ENCODE measurements around the gene CCT6A.
"Not testable (repeated sequence)": the region's sequence is repeated elsewhere in the genome, so short reads cannot be mapped to it uniquely, and the experiment has no call there.

CCT6A gene

DNA sequence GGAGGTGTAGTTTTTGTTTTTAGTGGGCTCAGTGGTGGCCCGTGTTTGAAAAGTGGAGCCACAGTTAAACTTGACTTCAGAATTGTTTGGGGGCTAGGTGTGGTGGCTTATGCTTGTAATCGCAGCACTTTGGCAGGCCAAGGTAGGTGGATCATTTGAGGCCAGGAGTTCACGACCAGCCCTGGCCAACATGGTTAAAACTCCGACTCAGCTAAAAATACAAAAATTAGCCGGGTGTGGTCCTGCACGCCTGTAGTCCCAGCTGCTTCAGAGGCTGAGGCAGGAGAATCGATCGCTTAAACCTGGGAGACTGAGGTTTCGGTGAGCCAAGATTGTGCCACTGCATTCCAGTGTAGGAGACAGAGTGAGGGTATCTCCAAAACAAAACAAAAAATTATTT lies 1.8 kb downstream of the CCT6A start:
- DNase-seq, result no peak

DNA sequence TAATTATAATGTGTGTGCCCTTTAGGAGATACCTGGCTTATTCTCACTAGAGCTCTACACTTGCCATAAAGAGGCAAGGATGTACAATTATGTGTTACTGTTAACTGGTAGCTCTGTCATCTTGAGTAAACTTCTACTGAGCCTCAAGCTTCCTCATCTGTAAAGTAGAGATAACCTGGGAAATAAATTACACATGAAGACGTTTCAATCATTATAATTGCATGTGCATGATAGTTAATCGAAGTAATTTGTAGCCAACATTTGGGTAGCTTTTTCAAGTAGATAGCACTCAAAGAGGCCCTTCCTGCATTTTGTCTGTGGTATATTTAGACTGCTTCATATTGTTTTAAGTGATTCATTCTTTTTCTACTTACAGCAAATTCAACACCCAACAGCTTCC lies 2.4 kb downstream of the CCT6A start:
- no peak for DNase-seq

DNA sequence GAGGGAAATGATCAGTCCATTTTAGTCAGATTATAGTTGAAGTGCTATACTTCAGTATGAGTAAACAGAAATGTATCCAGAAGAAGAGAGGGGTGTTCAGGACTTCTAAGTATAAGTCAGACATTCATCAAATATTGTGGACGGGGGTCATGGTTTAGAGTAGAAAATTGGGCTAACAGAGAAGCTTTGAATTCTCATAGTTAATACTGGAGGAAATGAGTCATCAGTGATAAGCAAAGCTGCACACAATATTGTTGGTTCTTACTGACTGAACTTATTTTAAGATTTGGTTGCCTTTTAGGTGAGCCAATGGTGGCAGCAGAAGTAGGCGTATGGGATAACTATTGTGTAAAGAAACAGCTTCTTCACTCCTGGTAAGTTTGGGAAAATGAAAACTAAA lies 10.8 kb downstream of the CCT6A start:
- DNase-seq, result peak; percentile 28

DNA sequence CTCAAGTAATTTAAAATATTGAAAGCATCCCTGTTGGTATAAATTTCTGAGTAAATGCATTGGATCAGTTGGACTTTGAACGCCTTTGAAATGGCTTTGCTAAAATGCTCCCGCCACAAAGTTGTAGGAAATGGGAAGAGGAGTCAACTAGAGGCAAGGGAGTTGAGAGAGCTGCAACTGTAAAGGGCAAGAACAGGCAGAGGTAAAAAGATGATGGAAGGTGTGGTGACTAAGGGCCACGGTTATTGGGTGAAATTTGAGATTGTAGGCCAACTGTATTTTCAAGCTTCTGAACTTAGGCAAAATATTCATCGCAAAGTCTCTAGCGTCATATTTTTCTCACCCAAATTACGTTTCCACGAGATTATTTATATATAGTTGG lies 11.9 kb downstream of the CCT6A start:
- no peak for DNase-seq

DNA sequence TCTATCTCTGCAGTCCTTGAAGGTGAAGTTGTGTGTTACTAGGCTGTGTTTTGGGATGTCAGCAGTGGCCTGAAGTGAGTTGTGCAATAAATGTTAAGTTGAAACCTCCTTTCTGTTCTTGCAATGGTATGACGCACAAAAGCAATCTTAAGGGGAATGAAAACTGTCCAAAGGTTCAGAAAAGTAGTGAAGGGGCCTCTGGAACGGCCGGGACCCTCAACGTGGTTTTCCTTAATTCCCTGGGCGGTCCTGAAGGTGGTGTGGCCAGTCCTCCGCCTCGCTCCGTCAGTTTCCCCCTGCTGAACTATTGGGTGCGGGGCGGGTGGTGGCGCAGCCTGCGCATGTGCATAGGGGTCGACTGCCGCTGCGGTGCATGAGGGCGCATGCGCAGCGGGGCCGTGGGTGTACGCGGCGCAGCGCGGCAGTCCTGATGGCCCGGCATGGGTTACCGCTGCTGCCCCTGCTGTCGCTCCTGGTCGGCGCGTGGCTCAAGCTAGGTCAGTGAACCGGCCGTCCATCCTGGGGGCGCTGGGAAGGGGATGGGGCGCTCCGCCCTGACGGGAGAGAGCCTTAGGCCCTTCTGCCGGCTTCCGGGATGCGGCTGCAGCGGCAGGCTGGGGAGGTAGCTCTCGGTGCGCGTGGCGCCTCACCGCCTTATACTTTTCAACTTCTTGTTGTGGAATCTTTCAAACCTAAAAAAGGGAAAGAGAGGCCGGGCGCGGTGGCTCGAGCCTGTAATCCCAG lies 12.5 kb downstream of the CCT6A start, which contains the start of gene SUMF2:
TSS of gene SUMF2 (plus strand) at position 405 of the 744 bp plus-strand sequence. CDS start at position 431, 26 bp downstream.
- DNase-seq, result peak; percentile 57

DNA sequence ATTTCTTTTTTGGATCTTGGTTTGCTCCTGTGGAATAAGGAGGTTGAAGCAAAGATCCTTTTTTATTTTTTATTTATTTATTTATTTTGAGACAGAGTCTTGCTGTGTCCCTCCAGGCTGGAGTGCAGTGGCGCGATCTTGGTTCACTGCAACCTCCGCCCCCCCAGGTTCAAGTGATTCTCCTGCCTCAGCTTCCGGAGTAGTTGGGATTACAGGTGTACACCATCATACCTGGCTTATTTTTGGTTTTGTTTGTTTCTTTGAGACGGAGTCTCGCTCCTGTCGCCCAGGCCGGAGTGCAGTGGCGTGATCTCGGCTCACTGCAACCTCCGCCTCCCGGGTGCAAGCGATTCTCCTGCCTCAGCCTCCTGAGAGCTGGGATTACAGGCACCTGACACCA lies 14.8 kb downstream of the CCT6A start:
- not testable (repeated sequence) for DNase-seq

DNA sequence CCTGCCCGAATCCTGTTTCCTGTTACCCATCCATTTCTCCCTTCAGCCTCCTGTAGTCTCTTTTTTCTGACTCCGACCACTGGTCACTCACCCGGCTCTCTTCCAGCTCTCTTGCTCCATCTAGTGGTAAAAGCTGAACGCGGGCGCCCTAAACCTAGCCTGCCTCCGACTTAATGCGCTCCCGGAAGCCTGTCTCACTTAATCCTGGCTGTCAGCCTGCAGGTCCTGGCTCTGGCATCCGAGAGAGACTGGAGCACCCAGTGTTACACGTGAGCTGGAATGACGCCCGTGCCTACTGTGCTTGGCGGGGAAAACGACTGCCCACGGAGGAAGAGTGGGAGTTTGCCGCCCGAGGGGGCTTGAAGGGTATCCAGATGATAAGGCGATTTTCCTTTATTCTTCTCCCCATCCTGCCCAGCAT lies 22.8 kb downstream of the CCT6A start:
- DNase-seq, result peak; percentile 59

DNA sequence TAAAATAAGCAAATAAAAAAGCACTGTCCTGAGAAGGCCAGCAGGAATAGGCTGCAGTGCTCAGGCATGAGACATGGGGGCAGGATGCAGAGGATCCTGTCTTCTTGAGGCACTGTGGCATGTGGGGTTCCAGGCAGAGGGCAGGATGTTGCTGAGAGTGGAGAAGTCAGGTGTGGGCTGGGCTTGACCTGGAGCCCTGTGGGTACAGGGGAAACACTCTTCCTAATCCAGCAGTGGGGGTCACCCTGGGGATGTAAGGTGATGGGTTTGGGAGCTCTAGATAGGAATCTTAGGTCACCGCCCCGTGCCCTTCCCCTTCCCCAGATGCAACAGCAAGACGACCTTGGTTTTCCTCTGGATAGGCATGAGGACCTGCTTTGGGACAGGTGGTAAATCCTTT lies 26.1 kb downstream of the CCT6A start:
- no peak for DNase-seq

DNA sequence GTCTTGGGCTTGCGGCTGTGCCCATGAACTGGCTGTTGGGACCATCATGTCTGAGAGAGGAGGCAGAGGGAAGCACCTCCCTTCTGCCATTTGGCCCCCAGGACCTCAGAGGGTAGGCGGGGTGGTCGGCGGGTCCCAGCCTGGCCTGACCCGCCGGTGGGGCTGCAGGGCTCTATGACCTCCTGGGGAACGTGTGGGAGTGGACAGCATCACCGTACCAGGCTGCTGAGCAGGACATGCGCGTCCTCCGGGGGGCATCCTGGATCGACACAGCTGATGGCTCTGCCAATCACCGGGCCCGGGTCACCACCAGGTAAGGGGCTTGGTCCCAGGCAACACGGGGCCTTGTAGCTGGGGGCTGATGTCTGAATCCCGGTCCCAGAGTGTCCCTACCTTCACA lies 26.6 kb downstream of the CCT6A start:
- DNase-seq, result no peak

DNA sequence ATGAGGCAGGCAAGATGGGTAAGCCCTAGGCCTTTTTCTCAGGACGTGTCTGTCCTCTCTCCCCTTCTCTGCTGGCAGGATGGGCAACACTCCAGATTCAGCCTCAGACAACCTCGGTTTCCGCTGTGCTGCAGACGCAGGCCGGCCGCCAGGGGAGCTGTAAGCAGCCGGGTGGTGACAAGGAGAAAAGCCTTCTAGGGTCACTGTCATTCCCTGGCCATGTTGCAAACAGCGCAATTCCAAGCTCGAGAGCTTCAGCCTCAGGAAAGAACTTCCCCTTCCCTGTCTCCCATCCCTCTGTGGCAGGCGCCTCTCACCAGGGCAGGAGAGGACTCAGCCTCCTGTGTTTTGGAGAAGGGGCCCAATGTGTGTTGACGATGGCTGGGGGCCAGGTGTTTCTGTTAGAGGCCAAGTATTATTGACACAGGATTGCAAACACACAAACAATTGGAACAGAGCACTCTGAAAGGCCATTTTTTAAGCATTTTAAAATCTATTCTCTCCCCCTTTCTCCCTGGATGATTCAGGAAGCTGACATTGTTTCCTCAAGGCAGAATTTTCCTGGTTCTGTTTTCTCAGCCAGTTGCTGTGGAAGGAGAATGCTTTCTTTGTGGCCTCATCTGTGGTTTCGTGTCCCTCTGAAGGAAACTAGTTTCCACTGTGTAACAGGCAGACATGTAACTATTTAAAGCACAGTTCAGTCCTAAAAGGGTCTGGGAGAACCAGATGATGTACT lies 28.1 kb downstream of the CCT6A start:
- DNase-seq, result peak; percentile 20

DNA sequence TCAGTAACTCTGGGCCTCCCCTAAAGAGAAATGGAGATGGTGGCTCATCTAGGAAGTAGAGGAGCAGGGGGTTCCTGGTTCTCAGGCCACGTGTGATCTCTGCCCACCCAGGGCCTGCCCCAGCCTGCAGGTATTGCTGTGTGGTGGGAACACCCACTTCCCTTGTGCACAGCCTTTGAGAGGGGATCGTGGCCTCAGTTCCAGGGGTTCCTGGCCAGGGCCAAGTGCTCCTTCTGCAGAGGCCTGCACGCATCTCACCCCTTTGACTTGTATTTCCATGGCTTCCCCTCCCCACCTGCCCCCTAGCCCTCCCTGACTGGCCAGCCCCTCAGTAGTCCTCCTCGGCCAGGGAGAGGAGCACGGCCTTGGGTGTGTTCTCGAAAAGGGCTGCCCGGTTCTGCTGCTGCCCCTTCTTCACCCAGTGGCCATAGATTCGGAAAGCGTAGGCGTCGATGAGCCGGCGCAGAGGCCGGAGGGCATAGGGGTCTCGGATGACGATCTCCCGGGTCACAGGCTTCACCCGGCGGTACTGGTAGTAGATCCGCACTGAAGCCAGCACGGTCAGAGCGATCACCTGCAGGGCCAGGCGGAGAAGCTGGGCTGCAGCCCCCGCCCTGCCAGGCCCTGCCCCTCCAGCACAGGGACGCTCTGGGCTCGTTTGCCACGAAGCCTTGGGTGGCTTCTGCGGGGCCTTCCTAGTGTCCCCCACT lies 29.3 kb downstream of the CCT6A start:
- DNase-seq, result not testable (repeated sequence)

DNA sequence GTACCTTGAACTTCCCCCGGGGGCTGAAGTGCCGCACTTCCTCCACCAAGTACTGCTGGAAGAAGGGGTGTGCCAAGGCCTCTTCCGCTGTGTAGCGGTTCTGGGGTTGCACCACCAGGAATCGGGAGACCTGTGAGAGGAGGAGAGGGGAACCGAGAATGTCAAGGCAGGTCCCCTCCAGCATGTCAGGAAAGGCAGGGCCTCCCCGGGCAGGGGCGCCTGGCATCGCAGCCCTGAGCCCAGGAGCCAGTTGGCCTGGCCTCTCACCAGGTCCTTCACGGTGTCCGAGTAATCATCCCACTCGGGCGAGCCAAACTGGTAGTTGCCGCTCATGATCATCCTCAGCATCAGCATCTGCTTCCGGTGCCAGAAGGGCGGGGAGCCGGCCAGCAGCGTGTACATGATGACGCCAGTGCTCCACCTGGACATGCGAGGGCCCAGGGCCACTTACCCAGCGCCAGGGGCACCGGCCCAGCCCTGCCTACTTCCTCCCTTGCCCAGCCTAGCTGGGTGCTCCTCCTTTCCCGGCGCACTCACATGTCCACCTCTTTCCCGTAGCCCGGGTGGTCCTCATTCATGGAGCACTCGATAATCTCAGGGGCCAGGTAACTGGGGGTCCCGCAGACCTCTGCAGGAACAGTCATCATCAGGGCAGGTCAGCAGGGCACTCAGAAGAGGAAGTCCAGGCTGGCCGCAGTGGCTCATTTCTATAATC lies 30.2 kb downstream of the CCT6A start:
- DNase-seq, result no peak

DNA sequence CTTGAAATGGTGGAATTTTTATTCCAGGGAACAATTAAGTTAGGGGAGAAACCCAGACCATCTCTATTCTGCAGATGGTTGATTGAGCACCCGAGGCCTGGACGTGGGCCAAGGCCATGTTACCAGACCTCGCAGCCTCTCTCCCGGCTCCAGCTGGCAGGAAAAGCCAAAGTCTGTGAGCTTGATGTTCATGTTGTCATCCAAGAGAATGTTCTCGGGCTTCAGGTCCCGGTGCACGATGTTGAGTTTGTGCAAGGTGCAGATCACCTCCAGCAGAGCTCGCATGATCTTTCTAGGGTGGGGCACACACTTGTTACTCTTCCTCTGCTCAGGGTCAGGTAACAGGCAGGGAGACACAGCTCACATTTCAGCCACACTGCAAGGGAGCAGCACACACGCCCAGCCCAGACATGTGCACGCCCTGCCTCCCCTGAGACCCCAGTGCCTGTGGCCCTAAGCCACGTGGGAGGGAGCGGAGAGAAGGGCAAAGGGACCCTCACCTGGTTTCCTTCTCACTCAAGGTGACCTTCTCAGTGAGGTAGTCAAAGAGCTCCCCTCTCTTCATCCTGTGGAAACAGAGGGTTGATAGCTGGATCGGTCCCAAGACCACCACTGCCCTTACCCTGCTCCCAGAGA lies 31.7 kb downstream of the CCT6A start:
- DNase-seq, result no peak

DNA sequence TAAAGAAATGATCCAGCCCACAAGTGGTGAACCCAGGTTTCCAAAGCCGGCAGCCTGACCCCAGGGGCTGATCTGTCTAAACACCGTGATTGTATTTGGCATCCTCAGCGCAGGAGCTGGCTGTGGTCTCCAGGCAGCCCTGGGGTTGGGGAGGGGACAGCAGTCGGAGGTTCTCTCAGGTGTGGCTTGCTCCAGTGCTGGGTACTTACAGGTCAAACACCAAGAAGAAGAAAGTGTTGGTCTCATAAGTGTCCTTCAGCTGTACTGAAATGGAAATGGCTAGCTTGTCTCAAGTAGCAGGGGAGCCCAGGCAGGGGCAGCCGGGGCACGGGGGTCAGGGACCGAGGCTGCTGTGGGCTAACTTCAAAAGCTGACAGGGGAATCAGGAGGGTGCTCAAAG lies 35.2 kb downstream of the CCT6A start:
- DNase-seq, result no peak

DNA sequence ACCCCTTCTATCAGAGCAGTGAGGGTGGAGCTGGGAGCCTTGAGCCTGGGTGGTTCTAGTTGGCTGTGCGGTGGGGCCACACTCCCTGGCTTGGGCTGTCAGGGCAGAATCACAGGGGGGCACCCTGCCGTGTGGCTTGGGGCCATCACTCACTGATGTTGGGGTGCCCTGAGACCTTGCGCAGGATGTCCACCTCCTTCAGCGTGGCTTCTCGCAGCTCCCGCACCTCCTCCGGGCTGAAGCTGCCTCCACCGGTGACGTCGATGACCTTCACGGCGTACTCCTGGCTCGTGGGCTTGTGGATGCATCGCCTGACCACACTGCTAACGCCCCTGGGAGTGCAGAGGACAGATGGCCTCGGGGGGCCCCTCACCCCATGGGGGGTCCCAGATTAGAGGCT lies 35.9 kb downstream of the CCT6A start:
- no peak for DNase-seq

DNA sequence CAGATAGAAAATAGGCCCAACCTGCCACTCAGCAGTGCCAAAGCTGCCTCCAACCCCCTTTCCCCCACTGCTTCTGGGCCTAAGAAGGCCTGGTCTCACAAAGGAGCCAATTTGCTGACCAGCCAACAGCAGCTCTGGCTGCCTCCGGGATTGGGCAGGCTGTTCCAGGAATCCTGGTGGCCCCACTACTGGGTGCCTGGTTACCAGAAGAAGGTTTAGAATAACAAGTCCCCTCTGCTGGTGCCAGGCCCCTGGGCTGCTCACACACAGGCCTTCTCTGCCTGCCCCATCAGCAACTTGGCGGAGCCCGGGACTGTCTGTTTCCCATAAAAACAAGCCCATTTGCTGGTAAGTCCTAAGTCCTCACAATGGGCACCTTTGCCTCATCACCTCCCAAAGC lies 40.0 kb downstream of the CCT6A start:
- DNase-seq, result no peak

DNA sequence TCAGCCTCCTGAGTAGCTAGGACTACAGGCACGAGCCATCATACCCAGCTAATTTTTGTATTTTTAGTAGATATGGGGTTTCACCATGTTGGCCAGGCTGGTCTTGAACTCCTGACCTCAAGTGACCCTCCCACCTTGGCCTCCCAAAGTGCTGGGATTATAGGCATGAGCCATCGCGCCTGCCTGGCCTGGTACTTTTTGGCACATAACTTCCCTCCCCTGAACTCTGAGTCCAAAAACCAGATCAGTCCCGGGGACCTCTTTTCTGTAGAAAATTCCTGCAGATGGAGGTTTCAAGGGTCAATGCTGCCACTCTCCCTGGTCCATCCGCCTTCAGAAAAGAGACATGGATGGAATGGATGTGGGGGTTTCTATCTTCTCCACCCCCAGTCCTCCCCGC lies 40.8 kb downstream of the CCT6A start:
- DNase-seq, result not testable (repeated sequence)

DNA sequence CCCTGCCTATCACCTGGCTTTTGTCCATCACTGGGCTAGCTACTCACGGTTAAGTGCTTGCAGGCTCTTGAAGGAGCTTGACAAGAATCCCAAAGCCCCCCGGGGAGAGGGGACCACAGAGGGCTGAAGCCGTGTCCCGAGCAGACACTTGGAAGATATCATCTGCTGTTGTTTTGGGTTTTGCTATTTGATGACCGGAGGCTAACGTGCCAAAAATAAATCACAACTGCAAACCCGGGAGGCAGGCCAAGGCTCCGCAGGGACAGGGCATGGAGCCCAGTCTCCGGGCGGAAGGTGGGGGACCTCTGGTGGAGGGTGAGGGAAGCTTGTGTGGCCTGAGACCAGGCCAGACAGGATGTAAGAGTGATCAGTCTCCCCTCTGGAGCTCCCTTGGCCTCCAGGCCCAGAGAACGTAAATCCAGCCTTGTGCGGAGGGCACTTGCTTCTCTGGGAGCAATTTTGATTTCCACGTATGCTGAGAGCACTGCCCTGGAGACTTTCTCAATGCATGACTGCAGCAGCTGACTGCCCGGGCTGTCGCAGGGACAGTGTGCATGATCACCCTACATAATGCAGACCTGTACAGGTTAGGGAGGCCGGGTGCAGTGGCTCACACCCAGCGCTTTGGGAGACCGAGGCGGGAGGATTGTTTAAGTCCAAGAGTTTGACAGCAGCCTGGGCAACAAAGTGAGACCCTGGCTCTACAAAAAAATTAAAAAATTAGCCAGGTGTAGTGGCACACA lies 41.4 kb downstream of the CCT6A start, which contains the start of gene PHKG1:
TSS of gene PHKG1 (minus strand) at position 164 of the 743 bp plus-strand sequence. CDS start 4,011 bp downstream, outside the sequence.
- DNase-seq, result peak; percentile 57

DNA sequence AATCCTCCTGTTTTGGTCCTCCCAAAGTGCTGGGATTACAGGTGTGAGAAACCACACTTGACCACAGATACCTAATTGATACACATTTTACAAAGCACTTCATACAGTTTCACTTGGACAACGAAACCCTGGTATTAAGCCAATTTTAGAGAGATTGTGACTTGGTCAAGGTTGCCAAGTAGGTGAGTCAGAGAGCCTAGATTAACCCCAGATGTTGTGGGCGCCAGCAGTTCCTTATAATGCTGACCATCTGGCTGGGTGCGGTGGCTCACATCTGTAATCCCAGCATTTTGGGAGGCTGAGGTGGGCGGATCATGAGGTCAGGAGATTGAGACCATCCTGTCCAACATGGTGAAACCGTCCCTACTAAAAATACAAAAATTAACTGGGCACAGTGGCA lies 46.1 kb downstream of the CCT6A start:
- DNase-seq, result peak; percentile 36

DNA sequence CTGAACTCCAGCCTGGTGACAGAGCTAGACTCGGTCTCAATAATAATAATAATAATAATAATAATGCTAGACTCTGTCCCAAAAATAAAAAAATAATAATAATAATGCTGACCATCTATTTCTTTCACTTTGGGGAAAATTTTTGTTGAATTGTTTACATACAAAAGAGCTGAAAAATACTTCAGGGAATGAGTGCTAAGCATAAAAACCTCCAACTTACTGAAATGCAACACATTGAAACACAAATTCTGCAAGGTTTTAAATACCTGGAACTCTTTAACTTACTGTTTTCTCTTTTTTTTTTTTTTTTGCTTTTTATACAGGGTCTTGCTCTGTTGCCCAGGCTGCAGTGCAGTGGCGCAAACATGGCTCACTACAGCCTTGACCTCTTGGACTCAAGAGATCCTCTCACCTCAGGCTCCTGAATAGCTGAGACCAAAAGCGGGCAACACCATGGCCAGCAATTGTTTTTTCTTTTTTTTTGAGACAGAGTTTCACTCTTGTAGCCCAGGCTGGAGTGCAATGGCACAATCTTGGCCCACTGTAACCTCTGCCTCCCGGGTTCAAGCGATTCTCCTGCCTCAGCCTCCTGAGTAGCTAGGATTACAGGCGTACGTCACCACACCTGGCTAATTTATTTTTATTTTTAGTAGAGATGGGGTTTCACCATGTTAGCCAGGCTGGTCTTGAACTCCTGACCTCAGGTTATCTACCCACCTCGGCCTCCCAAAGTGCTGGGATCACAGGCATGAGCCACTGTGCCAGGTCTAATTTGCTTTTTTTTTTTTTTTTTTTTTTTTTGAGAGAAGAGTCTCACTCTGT lies 46.8 kb downstream of the CCT6A start:
- not testable (repeated sequence) for DNase-seq

DNA sequence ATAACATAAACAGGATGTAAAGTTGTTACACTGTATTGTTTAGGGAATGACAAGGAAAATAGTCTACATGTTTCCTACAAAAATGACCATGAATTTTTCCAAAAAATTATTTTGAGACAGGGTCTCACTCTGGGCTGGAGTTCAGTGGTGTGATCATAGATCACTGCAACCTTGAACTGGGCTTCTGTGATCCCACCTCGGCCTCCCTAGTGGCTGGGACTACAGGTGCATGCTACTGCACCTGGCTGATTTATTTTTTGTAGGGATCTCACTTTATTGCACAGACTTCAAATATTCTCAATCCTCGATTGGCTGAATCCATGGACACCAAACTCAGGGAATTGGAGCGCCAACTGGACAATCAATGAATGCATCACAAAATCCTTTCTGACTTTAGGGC lies 48.1 kb downstream of the CCT6A start:
- DNase-seq, result no peak
